Common myeloid progenitor, CD34-positive (primary cell): ENCODE data around the gene STEEP1. TPM values are rescaled to one million over a fixed set of nuclear protein-coding genes. Genes with fewer than 3 reads are reported as not detected.

Experiments used
- CTCF ChIA-PET: fragments of 350-600 bp; sonication (Branson Sonifier 250); formaldehyde crosslinking; loops from one replicate; lab custom pipeline; 2021; ENCODE audit warnings: antibody characterized with exemption; lab: Charles Lee
- POLR2A ChIA-PET: fragments of 350-600 bp; sonication (Branson Sonifier 250); formaldehyde crosslinking; loops from one replicate; lab custom pipeline; 2021; ENCODE audit warnings: antibody characterized with exemption; lab: Charles Lee
- DNase-seq, 3 donors: peaks; one replicate each; pipeline versions ENCODE4 v3.0.0 to v3.0.0-alpha.2; 2013
- H3K27ac ChIP-seq, 2 experiments: 1 replicate in 1 of 2; 2 replicates in 1 of 2; pipeline ENCODE4 v1.7.0; 2013; ENCODE audit warnings: inconsistent platforms in 2 of 2, low read length in 2 of 2, mild to moderate bottlenecking in 2 of 2, low read depth in 1 of 2, moderate library complexity in 1 of 2; ENCODE audit not compliant: severe bottlenecking in 2 of 2, insufficient read depth in 1 of 2, poor library complexity in 1 of 2
- H3K27me3 ChIP-seq, 5 experiments: replicated peaks in 2 of 5; 1 replicate in 3 of 5; 2 replicates in 2 of 5; pipeline versions ENCODE4 v1.6.1 to v1.7.0; 2013; ENCODE audit warnings: low read length in 4 of 5, mild to moderate bottlenecking in 2 of 5, moderate library complexity in 2 of 5, inconsistent platforms in 1 of 5; ENCODE audit not compliant: insufficient read depth in 5 of 5, control insufficient read depth in 4 of 5
- H3K36me3 ChIP-seq, 4 experiments: 1 replicate in 2 of 4; 2 replicates in 2 of 4; pipeline versions ENCODE4 v1.6.1 to v1.7.0; 2013; ENCODE audit warnings: low read length in 3 of 4, control low read depth in 1 of 4, mild to moderate bottlenecking in 1 of 4; ENCODE audit not compliant: control insufficient read depth in 4 of 4, insufficient read depth in 4 of 4
- H3K4me1 ChIP-seq, 4 experiments: 1 replicate in 3 of 4; 2 replicates in 1 of 4; pipeline versions ENCODE4 v1.6.1 to v1.7.1; 2013; ENCODE audit warnings: low read length in 3 of 4, mild to moderate bottlenecking in 3 of 4, control low read depth in 1 of 4, inconsistent platforms in 1 of 4, moderate library complexity in 1 of 4; ENCODE audit not compliant: control insufficient read depth in 4 of 4, insufficient read depth in 4 of 4; ENCODE audit errors: control extremely low read depth in 1 of 4
- H3K4me3 ChIP-seq, 7 experiments: 1 replicate in 4 of 7; 2 replicates in 3 of 7; pipeline versions ENCODE4 v1.5.1 to v1.7.0; 2013; ENCODE audit warnings: mild to moderate bottlenecking in 7 of 7, low read length in 6 of 7, moderate library complexity in 6 of 7, inconsistent platforms in 2 of 7, low read depth in 2 of 7, control low read depth in 1 of 7; ENCODE audit not compliant: insufficient read depth in 4 of 7, control insufficient read depth in 1 of 7; ENCODE audit errors: extremely low read depth in 1 of 7
- H3K9me3 ChIP-seq, 5 experiments: 1 replicate in 4 of 5; 2 replicates in 1 of 5; pipeline versions ENCODE4 v1.6.1 to v1.7.1; 2013; ENCODE audit warnings: low read length in 4 of 5, mild to moderate bottlenecking in 2 of 5, inconsistent platforms in 1 of 5, low read depth in 1 of 5, moderate library complexity in 1 of 5; ENCODE audit not compliant: control insufficient read depth in 4 of 5, insufficient read depth in 2 of 5; ENCODE audit errors: control extremely low read depth in 1 of 5
- WGBS: methylation state at CpG from one replicate; pipeline ENCODE4 v1.1.5; 2013; ENCODE audit not compliant: insufficient coverage; 5-methylcytosine and 5-hydroxymethylcytosine counted together
- polyA plus RNA-seq: library from polyadenylated mRNA; unstranded; fragments of 120-200 nt; gene quantifications from one replicate; pipeline ENCODE4 v1.2.1, GENCODE V29; 2013

STEEP1 gene
- polyA plus RNA-seq = 20.4 TPM

- Histone ChIP-seq H3K4me1 (peaks cover 0 to 6% (median 4%) of the 10 kb centered on the region in 4 experiments), H3K27ac (peak within 1 kb of the TSS; percentile 51 to 85), H3K9me3 (no peaks in the 10 kb centered on the region), H3K4me3 (peak within 1 kb of the TSS; percentile 53 to 82 (median 74)), H3K36me3 (peaks cover 0 to 5% (median 2%) of the 10 kb centered on the region in 4 experiments), H3K27me3 (peaks cover 0 to 4% (median 0%) of the 10 kb centered on the region in 5 experiments)
- WGBS = 35% methylated on average over 21 of the region's 27 CpGs
- peak; percentile 92 to 95 (median 95) for DNase-seq
- CTCF ChIA-PET = no interaction called here
- POLR2A ChIA-PET = interaction anchor here (0.6 to 1.5 kb wide), 2 partner anchors 9 to 47 kb away, joined by 4 to 7 read pairs; partner anchors contain the start of gene UBE2A
Measured at GRCh38 chrX:119565107-119565663, at the start of gene STEEP1. Gene STEEP1, minus strand, starts transcription at chrX:119565409. Its CDS starts 54 bp downstream, at chrX:119565355.

- 93% methylated on average over 12 of the region's 13 CpGs for WGBS
- peaks cover 9 to 31% (median 21%) of the 10 kb centered on the region in 4 experiments for H3K4me1 ChIP-seq
- H3K4me3 ChIP-seq = no peak overlapping the region
- ChIA-PET CTCF (no interaction called here), POLR2A (no interaction called here)
- H3K27ac ChIP-seq = no peak overlapping the region
- no peaks in the 10 kb centered on the region for H3K36me3 ChIP-seq
- no peak for DNase-seq
- H3K9me3 ChIP-seq = no peaks in the 10 kb centered on the region
- peaks cover 0 to 2% (median 0%) of the 10 kb centered on the region in 5 experiments for H3K27me3 ChIP-seq
Measured at GRCh38 chrX:119614776-119615175, 49.6 kb upstream of the STEEP1 start.

GRCh38 chrX:119607018-119607389, 41.8 kb upstream of the STEEP1 start:
- CTCF ChIA-PET = interaction anchor here (0.8 kb wide), 1 partner anchor 11 kb away, joined by 3 read pairs; no protein-coding TSS in a partner anchor

GRCh38 chrX:119606280-119607017, 41.2 kb upstream of the STEEP1 start, which contains the start of gene NKRF:
Gene NKRF, minus strand, starts transcription at chrX:119606424.
- H3K27ac ChIP-seq = peak within 1 kb of the TSS; percentile 74 to 91
- H3K36me3 ChIP-seq = peaks cover 0 to 3% (median 0%) of the 10 kb centered on the region in 4 experiments
- no peaks in the 10 kb centered on the region for H3K9me3 ChIP-seq
- ChIA-PET POLR2A (interaction anchor here (0.6 to 1.3 kb wide), 4 partner anchors 11 to 185 kb away, joined by 3 to 5 read pairs (median 4); partner anchors contain the start of genes RPL39 and UBE2A), CTCF (interaction anchor here (0.6 to 0.8 kb wide), 2 partner anchors 11 to 179 kb away, joined by 3 read pairs; no protein-coding TSS in a partner anchor)
- H3K4me1 ChIP-seq = peaks cover 0 to 18% (median 9%) of the 10 kb centered on the region in 4 experiments
- peaks cover 0 to 11% (median 0%) of the 10 kb centered on the region in 5 experiments for H3K27me3 ChIP-seq
- H3K4me3 ChIP-seq = peak within 1 kb of the TSS; percentile 53 to 88 (median 74)
- DNase-seq = peak; percentile 92 to 96 (median 95)
- 57% methylated on average over 30 of the region's 46 CpGs for WGBS

More at GRCh38 chrX:119607018-119607389, 41.8 kb upstream of the STEEP1 start:
- Histone ChIP-seq H3K36me3 (peaks cover 0 to 3% (median 0%) of the 10 kb centered on the region in 4 experiments), H3K9me3 (no peaks in the 10 kb centered on the region), H3K27ac (peak overlapping the region; percentile 74 to 91), H3K27me3 (peaks cover 0 to 11% (median 0%) of the 10 kb centered on the region in 5 experiments), H3K4me3 (peak overlapping the region in 5 of 7 experiments; percentile 71 to 88 (median 80)), H3K4me1 (peaks cover 0 to 18% (median 9%) of the 10 kb centered on the region in 4 experiments)
- 100% methylated on average over 2 of the region's 7 CpGs for WGBS
- no peak for DNase-seq
- POLR2A ChIA-PET = interaction anchor here (1.2 kb wide), 1 partner anchor 11 kb away, joined by 3 read pairs; no protein-coding TSS in a partner anchor

- POLR2A ChIA-PET = interaction anchor here (0.6 to 1.3 kb wide), 4 partner anchors 12 to 186 kb away, joined by 3 to 5 read pairs (median 4); partner anchors contain the start of genes RPL39 and UBE2A
- 41% methylated on average over 46 of the region's 68 CpGs for WGBS
- peak overlapping the region; percentile 53 to 88 (median 74) for H3K4me3 ChIP-seq
Measured at GRCh38 chrX:119605464-119606279, 40.5 kb upstream of the STEEP1 start.

More at GRCh38 chrX:119605464-119606279, 40.5 kb upstream of the STEEP1 start:
- peak overlapping the region; percentile 62 to 91 for H3K27ac ChIP-seq
- peaks cover 0 to 11% (median 0%) of the 10 kb centered on the region in 5 experiments for H3K27me3 ChIP-seq
- CTCF ChIA-PET = interaction anchor here (0.6 kb wide), 1 partner anchor 179 kb away, joined by 3 read pairs; no protein-coding TSS in a partner anchor
- no peaks in the 10 kb centered on the region for H3K9me3 ChIP-seq
- peaks cover 0 to 3% (median 1%) of the 10 kb centered on the region in 4 experiments for H3K36me3 ChIP-seq
- DNase-seq = peak in 2 of 3 donors; percentile 28 to 63
- peaks cover 0 to 18% (median 9%) of the 10 kb centered on the region in 4 experiments for H3K4me1 ChIP-seq
